ENCODE measurements around the gene ACSL3.
"Not testable (repeated sequence)": the region's sequence is repeated elsewhere in the genome, so short reads cannot be mapped to it uniquely, and the experiment has no call there.

The ACSL3 gene

DNA sequence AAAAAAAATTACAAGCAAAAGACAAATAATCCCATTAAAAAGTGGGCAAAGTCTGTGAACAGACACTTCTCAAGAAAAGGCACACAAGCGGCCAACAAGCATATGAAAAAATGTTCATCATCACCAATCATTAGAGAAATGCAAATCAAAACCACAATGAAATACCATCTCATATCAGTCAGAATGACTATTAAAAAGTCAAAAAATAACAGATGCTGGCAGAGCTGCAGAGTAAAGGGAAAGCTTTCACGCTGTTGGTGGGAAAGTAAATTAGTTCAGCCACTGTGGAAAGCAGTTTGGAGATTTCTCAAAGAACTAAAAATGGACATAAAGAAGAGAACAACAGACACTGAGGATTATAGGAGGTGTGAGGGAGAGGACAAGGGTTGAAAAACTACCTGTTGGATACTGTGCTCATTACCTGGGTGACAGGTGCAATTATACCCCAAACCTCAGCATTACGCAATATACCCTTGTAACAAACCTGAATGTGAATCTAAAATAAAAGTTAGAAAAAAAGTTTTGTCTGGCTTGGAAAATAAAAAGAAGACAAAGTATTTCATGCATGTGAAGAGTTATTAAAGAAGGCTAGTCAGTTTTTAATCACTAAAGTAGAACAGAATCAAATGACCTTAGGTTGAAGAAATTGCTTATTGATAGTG, 8.7 kb upstream of the ACSL3 start:
- DNase-seq (ENCODE audit: low read depth in 1 of 2, low spot score in 1 of 2) = no peak

DNA sequence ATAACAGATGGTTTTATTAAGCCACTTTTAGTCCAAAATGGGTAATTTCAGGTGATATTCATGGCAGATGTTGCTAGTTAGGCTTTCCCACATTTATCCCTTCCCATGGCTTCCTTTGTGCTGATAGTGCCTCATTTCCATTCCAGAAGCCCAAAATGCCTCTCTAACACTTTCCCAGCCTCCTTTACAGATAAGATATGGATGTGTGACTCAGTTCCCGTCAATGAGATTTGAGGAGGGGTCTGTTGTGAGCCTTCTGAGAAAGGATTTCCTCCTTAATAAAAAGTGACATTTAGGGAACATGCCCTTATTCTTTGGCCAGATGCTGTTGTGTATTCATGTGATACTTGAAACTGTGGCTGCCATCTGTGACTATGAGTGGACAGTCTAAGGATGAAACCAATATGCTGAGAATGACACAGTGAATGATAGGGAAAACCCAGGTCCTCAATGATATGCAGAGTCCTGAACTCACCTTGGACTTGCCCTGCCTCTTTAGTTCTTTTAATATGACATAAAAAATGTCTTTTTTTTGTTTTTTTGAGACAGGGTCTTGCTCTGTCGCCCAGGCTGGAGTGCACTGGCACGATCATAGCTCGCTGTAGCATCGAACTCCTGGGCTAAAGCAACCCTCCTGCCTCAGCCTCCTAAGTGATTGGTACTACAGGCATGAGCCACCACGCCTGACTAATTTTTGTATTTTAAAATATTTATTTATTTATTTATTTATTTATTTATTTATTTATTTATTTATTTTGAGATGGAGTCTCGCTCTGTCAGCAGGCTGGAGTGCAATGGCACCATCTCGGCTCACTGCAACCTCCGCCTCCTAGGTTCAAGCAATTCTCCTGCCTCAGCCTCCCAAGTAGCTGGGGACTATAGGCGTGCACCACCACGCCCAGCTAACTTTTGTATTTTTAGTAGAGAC, 5.8 kb upstream of the ACSL3 start:
- no peak for DNase-seq (ENCODE audit: low read depth in 1 of 2, low spot score in 1 of 2)

DNA sequence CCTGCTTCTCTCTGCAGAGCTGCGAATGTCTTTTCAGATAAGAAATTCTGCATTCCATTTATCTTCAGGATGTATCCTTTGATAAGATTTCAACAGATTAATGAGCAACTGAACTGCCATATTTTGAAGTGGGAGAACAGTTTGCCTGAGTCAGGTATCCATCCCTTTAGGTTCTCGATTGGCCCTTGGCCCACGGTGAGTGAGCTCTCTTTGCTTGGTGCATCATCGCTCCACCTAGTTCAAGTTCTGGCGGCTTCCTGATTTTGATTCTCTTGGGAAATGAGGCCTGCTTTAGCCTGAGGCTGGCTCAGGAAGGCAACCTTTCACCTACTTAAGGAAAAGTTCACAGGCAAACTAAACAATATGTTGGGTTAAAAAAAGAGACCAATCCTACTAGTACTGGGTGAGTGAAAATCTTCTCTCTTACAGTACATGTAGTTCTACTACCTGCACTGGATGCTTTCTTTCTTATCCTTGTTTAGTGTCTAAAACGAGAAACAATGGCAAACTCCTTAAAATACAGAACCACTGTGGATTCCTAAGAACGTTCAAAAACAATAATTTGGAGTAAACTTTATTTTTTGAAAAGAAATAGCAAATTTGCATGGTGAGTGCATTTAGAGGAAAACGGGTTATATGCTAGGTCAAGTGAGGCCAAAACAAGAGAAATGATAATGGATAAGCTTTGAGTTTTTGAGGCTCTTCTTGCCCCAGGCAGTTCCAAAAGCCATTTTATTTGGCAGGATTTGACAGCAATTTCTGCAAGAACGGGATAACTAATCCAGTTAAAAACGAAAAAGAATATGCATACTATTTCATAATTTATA, 837 bp upstream of the ACSL3 start:
- DNase-seq (ENCODE audit: low read depth in 1 of 2, low spot score in 1 of 2) = no peak

DNA sequence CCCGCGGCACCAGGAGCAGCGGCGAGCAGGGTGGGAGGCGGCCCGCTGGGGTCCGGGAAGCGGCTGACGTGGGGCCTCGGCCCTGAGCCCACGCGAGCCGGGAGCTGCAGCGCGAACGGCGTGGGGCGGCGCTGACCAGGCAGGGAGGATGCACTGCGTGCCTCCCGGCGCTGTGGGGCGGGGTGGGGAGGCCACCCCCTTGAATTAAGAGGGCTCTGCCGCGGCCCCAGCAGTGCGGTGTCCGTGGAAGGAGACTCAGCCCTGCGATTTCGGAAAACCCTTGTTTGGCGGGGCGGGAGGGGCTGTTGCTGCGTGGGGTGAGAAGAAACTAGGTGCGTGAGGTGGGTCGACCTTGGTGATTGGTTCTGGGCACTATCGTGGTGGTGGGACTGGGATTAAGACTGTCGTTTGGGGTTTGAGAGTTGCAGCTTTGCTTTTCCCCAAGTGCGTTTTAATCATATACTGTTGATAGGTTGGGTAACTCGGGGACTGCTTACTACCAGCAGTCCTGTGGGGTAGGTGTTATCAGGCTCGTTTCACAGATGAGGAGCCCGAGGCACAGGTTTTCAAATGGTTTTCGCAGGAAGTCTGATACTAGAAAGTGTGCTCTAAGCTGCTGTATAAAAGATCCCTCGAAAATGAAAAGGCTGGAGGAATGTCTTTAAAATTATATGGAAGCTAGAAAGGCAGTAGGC, 722 bp downstream of the ACSL3 start:
- DNase-seq (ENCODE audit: low read depth in 1 of 2, low spot score in 1 of 2) = peak in 1 of 2 donors; percentile 5

DNA sequence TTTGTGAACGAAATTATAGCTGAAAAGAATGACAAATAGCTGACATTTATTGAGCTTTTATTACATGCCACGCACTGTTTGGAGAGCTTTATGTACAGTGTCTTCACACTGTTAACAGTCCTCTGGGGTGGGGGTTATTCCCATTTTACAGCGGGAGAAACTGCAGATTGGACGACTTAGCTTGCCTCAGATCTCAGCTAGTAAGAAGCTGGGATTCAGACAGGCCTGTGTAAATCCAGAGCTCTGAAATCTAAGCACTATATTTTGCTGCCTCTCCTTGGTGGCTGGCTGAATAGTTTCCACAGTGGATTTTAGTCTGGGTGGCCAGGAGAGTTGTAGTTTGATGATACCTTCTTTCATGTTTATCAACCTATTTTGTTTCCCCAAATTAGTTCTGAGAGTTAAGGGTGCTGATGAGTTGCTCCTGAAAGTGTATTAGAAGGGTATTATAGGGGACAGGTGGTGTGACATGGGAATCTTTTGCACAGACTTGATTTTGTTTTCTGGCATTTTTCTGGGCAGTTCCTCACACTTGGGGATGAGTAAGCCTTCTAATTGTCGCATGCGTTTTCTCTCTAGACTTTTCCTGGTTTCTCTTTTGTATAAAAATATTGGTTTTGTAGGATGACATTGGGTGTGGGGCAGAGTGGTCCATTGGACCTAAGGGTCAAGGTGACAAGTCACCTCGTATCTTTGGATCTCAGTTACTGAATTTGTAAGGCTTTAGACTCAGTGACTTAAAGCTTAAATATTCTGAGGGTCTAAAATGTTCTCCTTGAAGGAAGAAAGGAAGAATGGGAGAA, 1.5 kb downstream of the ACSL3 start:
- DNase-seq (ENCODE audit: low read depth in 1 of 2, low spot score in 1 of 2) = no peak

DNA sequence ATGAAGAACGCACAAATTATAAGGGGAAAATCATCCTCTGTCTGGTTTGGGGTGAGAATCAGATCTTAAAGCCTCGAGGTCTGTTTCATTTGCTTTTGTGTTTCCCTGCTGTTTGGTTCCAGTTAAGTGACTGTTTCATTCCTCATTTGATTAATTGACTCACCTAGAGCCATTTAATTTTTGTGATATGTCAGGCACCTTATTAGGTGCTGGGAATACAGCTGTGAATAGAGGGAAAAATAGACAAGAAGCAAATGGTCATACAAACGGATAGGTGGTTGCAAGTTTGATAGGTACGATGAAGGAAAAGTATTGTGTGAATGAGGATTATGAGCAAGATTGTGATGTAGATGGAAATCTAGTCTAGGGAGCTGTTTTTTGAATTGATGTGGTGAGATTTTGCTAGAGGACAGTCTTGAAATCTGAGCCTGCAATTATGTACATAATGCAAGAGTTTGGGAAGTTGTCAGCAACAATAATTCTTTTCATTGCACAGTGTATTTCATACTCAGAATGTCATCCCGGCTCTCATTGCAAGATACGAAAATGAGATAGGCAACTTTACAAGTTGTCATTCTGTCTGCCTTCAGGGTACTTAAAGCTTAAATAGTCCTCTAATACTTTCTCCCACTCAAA, 2.2 kb downstream of the ACSL3 start:
- no peak for DNase-seq (ENCODE audit: low read depth in 1 of 2, low spot score in 1 of 2)

DNA sequence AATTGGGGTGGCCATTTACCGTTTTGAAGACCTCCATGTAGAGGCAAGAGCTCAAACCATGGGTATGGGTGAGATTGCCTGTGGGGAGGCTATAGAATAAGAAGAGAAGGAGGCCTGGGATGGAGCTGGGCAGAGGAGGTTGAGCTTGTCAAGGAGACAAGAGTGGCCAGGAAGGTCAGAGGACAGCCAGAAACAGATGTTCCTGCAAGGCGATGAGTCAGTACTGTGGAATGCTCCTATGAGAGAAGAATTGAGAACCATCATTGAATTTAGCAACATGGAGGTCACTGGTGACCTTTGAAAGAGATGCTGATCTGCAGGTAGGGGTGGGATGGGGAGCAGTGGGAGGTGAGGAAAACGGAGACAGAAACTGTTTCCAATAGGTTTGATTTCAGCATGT, 3.5 kb downstream of the ACSL3 start:
- no peak for DNase-seq (ENCODE audit: low read depth in 1 of 2, low spot score in 1 of 2)

DNA sequence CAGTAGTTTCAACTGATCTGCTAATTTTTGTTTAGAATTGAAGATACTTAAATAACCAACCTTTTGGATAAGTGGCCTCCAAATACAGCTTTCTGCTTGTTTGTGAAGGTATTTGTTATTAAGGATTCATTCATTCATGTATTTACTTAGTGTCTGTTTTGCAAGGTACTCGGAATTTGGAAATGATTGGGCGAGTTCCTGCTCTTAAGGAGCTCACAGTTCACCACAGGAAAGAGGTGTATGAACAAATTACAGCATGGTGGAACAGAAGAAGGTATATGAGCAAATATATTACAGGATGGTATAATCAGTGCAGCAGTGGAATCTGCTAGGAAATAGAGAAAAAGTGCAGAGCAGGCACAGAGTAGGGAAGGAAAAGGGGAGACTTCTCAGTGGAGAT, 4.5 kb downstream of the ACSL3 start:
- no peak for DNase-seq (ENCODE audit: low read depth in 1 of 2, low spot score in 1 of 2)

DNA sequence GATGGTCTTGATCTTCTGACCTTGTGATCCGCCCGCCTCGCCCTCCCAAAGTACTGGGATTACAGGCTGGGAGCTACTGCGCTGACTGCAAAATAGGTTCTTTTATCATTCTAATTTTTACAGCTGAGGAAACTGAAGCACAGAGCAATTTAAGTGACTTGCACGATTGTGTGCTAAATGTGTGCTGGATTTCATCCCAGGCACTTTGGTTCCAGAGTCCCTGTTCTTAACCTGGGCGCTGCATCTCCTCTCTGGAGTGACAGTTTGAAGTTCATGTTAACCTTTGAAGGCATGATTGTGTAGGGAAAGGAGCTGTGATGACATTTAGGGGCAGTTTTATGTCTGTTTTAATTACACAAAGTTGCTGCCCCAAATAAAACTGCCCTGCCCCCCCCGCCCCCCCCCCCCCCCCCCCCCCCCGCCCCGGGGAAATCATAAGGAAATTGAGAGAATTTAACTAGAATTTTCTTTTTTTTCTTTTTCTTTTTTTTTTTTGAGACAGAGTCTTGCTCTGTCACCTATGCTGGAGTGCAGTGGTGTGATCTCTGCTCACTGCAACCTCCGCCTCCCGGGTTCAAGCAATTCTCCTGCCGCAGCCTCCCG, 5.6 kb downstream of the ACSL3 start:
- DNase-seq (ENCODE audit: low read depth in 1 of 2, low spot score in 1 of 2) = no peak

DNA sequence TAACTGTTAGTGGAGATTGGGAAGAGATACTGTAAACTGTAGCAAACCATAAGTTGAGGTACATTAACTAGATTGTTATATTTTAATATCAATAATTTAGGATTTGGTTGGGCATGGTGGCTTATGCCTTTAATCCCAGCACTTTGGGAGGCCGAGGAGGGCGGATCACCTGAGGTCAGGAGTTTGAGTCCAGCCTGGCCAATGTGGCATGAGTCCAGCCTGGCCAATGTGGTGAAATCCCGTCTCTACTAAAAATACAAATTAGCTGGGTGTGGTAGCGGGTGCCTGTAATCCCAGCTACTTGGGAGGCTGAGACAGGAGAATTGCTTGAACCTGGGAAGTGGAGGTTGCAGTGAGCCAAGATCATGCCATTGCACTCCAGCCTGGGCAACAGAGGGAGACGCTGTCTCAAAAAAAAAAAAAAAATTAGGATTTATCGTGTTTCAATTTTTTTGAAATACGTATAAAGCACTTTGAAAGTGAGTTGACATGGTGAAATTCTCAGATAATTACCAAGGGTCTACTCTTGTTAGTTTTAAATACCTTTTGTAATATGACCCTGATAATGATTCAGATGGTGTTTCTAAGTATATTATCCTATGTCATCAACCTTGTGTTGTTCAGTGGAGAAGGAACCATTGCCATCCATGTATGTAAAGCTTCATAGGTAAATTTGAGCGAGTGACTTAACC, 7.9 kb downstream of the ACSL3 start:
- DNase-seq (ENCODE audit: low read depth in 1 of 2, low spot score in 1 of 2) = not testable (repeated sequence)

DNA sequence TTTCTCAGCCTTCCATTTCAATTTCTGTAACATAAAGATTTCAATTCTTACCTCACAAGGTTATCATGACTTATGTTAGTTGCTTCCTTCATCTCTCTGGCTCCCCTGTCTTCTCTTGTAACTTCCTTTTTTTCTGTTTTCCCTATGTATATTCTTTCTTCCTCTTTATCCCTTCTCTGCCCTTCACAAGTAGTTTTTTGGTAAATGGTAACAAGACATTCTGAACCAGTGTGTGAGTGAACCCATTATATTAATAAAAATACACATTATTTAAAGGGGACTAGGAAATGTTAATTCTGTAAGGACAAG, 8.4 kb downstream of the ACSL3 start:
- no peak for DNase-seq (ENCODE audit: low read depth in 1 of 2, low spot score in 1 of 2)

DNA sequence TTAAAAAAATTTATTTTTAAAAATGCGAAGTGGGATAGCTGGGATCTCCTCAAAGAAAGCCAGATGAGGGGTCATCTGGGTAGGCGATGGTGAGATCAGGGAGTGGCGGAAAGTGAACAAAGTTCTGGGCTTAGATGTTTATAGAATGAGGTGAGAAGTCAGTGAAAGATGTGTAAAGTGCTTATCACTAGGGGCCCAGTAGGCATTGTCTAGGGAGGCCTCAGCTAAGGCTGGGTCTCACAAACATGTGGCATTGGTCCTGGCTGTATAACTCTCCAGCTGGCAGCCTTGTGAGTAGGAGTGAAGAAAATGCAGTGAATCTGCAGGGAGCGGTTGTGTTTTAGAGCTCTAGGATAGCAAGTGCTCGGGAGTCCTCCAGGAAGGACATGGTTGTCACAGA, 10.5 kb downstream of the ACSL3 start:
- no peak for DNase-seq (ENCODE audit: low read depth in 1 of 2, low spot score in 1 of 2)

DNA sequence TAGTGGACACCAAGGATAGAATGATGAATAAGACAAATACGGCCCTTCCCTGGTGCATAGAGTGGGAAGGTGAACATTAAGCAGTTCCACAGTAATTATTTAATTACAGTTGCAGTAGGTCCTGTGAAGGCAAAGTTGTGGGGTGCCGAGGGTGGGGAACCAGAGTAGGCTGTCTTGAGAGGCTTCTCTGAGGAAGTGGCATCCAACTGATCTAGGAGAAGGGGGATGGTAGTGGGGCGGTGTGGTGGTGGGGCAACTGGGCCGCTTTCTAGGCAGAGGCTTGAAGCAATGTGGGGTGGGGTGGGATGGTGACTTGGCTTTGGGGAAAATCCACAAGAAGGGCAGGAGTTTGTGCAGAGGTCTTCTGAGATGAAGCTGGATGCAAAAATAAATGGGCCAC, 11.7 kb downstream of the ACSL3 start:
- DNase-seq (ENCODE audit: low read depth in 1 of 2, low spot score in 1 of 2) = no peak

DNA sequence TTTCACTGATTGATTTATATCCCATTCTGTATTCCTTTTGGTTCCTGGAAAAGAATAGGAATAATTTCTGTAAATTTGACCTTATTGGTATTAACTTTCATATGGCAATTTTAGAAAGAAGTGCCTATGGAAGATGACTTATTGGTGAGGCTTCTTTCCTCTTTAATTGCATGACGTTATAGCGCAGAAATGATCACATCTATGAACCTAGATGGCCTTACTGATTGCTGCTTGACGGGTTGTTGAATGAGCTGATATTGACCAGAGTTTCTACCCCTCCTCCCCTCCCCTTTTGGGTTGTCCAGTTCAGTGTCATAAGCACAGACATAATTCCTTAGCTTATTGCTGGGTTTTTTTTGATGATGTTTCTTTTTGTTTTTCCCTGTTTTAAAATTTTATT, 14.6 kb downstream of the ACSL3 start:
- DNase-seq (ENCODE audit: low read depth in 1 of 2, low spot score in 1 of 2) = no peak

DNA sequence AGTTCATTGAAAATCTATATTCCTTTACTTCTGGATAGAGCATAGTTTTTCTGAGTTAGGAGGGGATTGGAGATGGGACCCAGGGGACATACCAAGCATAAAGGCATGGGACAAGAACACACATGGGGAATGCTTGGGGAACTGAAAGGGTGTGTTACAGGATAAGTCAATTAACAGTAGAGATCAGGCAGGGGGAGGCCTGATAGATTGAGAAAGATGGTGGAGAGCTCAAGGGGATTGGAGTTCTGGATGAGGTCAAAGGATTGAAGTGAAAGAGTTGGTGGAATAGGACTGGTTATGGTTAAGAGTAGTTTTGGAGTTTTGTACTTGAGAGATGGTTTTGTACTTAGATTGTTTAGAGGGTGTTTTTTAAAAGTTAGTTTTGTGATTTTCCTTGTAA, 16.1 kb downstream of the ACSL3 start:
- no peak for DNase-seq (ENCODE audit: low read depth in 1 of 2, low spot score in 1 of 2)

DNA sequence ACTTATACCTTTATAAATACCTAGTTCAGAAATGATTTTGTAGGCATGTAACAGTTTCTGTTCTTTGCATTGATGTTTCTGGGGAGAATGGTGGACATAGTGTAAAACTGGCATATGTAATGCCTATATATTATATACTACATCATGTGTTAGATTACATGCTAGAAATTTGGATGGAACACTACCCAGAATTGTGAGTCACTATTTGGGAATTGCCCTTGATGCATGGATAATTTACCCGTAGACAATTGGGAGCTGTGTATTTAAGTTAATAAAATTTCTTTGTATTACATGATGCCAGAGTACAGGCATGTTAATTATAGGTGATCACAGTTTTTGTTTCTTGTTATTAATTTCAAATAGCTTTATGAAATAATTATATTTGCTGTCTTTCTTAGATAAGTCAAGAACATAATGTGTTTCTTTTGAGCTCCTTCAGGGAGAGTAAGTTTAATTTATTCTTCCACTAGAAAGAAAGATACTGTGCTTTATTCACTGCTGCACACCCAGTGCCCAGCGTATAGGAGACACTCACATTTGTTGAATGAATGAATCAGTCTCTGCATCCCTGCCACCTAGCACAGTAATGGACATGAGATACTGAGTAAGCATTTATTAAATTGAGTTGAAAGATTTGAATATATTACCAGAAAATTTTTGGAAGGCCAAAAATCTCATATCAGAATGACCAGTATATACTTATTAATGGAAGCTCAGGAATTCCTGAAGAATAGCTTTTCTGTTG, 16.9 kb downstream of the ACSL3 start:
- DNase-seq (ENCODE audit: low read depth in 1 of 2, low spot score in 1 of 2) = no peak

DNA sequence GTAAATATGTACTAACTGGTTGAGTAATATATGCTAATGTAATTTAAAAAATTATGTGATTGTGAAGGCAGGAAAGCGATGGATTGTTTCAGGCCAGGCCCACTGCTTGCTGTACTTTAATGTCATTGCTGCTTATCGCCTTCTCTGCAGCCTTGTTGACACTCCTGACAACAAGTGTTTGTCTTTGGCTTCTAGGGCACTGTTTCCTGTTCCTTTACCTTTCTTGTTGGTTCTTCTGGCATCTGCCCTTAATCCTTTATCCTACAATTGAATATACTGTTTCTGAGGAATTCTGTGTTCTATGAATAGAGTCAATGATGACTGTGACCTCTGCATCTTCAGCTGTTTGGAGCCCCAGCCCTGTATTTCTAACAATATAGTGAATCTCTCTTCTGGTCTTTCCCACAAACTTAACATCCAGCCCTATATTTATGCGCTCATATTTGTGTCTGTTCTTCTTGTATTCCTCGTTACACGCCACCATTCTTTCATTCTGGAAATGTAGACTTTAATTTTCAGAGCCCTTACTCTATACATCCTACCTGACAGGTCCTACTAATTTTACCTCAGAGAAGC, 17.6 kb downstream of the ACSL3 start:
- DNase-seq (ENCODE audit: low read depth in 1 of 2, low spot score in 1 of 2) = no peak
